Measurements from ENCODE around the gene ZFR2. TPM values are rescaled to one million over a fixed set of nuclear protein-coding genes. Genes with fewer than 3 reads are reported as not detected.

The ZFR2 gene
- total RNA-seq, 4 donors from 2014 or later: not detected

DNA sequence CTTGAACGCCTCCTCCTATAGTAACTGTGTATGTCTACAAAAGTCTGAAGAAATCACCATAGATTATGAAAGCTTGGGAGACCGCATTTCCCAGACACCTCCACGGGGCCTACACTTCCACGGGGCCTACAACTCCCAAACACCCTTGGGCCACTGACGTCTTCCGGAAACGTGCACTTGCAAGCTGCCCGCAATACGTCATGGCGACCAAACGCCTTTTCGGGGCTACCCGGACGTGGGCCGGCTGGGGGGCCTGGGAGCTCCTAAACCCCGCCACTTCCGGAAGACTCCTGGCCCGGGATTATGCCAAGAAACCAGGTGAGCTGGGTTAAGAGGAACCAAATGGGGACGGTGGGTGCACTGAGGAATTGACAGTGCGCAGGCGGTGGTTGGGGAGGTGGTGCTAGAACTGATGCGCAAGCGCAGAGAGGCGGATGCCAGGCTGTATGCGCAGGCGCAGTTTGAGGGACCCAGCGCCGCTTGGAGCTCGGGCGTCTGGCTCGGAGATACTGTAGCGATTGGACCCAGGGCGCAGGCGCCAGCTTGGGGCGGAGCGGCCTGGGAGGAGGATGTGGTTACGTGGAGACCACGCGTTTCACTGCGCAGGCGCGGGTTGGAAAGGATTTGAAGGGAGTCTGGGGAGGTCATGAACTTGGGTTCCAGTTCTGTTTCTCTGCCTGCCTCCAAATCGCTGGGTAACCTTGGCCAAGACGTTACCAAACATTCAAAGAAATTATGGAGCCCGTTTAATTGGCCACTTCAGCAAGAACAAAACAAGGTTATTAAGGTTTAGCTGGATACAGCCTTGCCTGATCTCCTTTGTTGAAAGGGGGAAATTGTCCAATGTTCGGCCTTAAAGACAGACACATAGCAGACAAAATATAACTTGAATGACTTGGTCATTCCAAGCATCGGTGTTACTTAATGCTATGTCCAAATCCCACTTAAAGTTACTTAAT is 106.1 kb downstream of the ZFR2 start, which contains the start of gene MRPL54:
Gene MRPL54, plus strand, starts transcription at position 182 of the 959 bp plus-strand sequence. Its CDS starts 19 bp downstream, at position 201.
- peak; percentile 100 for DNase-seq
- peak within 1 kb of the TSS; percentile 93 to 98 (median 96) for H3K27ac ChIP-seq
- WGBS, 2 donors (ENCODE audit: low coverage in 1 of 2): 2 to 9% methylated on average over 4 to 47 of the region's 47 CpGs
- peaks cover 7 to 42% (median 33%) of the 10 kb centered on the region in 4 donors for H3K4me1 ChIP-seq
- peak within 1 kb of the TSS; percentile 86 to 95 (median 90) for H3K4me3 ChIP-seq
- no peaks in the 10 kb centered on the region for H3K9me3 ChIP-seq
- peaks cover 0 to 12% (median 2%) of the 10 kb centered on the region in 4 donors for H3K36me3 ChIP-seq
- intact Hi-C loops (cut with DNase I; ENCODE audit: low total_unique reads) (no loop called here), in situ Hi-C loops (cut with MboI; ENCODE audit: low pct_ligation_motif_present in 1 of 4, low pct_unique_long_range_greater_than_20kb in 1 of 4, low sequenced_read_pairs in 3 of 4) (no loop called here)
- TF ChIP-seq, protein P1, sequence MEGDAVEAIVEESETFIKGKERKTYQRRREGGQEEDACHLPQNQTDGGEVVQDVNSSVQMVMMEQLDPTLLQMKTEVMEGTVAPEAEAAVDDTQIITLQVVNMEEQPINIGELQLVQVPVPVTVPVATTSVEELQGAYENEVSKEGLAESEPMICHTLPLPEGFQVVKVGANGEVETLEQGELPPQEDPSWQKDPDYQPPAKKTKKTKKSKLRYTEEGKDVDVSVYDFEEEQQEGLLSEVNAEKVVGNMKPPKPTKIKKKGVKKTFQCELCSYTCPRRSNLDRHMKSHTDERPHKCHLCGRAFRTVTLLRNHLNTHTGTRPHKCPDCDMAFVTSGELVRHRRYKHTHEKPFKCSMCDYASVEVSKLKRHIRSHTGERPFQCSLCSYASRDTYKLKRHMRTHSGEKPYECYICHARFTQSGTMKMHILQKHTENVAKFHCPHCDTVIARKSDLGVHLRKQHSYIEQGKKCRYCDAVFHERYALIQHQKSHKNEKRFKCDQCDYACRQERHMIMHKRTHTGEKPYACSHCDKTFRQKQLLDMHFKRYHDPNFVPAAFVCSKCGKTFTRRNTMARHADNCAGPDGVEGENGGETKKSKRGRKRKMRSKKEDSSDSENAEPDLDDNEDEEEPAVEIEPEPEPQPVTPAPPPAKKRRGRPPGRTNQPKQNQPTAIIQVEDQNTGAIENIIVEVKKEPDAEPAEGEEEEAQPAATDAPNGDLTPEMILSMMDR (IDR thresholded peaks at IDR 0.05): no peak
- TF ChIP-seq POLR2A (IDR thresholded peaks at IDR 0.05) (peak; percentile 87), EP300 (IDR thresholded peaks at IDR 0.05; ENCODE audit: low read depth) (no peak), POLR2AphosphoS5 (IDR thresholded peaks at IDR 0.05) (peak; percentile 55 to 91 (median 83))
- no peaks in the 10 kb centered on the region for H3K27me3 ChIP-seq

DNA sequence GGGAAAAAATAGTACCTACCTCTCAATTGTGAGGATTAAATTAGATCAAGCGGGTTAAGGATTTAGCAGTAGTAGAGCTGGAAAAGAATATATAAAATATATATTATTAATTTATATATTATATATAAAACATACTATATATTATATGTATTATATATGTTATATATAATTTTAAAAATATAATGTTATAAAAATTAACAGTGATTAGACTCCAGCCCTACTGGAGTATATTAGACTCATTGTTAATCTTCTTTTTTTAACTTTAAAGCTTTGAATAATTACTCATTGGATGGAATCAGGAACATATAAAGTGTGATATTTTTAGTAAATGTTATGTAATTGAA is 106.7 kb downstream of the ZFR2 start:
- no peak for DNase-seq
- peak overlapping the region; percentile 93 to 98 (median 96) for H3K27ac ChIP-seq
- no peaks in the 10 kb centered on the region for H3K9me3 ChIP-seq
- H3K4me1 ChIP-seq: peaks cover 7 to 42% (median 33%) of the 10 kb centered on the region in 4 donors
- WGBS, 2 donors (ENCODE audit: low coverage in 1 of 2): 45 to 67% methylated on average over 1 of the region's 1 CpG
- TF ChIP-seq POLR2AphosphoS5 (IDR thresholded peaks at IDR 0.05) (no peak), POLR2A (IDR thresholded peaks at IDR 0.05) (no peak), EP300 (IDR thresholded peaks at IDR 0.05; ENCODE audit: low read depth) (no peak)
- TF ChIP-seq, protein P1 (IDR thresholded peaks at IDR 0.05): no peak
- in situ Hi-C loops (cut with MboI; ENCODE audit: low pct_ligation_motif_present in 1 of 4, low pct_unique_long_range_greater_than_20kb in 1 of 4, low sequenced_read_pairs in 3 of 4) (no loop called here), intact Hi-C loops (cut with DNase I; ENCODE audit: low total_unique reads) (no loop called here)
- H3K36me3 ChIP-seq: peaks cover 0 to 12% (median 0%) of the 10 kb centered on the region in 4 donors
- no peaks in the 10 kb centered on the region for H3K27me3 ChIP-seq
- H3K4me3 ChIP-seq: peak overlapping the region in 1 of 4 donors; percentile 58

GRCh38 chr19:3761382-3762129 is 107.3 kb downstream of the ZFR2 start, which contains the start of gene APBA3:
Gene APBA3, minus strand, starts transcription at chr19:3761692. Its CDS starts 1,428 bp downstream, at chr19:3760264.
- Histone ChIP-seq H3K36me3 (peaks cover 0 to 12% (median 0%) of the 10 kb centered on the region in 4 donors), H3K4me3 (peak within 1 kb of the TSS; percentile 86 to 95 (median 90)), H3K27me3 (no peaks in the 10 kb centered on the region), H3K9me3 (no peaks in the 10 kb centered on the region), H3K4me1 (peaks cover 7 to 42% (median 33%) of the 10 kb centered on the region in 4 donors), H3K27ac (peak within 1 kb of the TSS; percentile 93 to 98 (median 96))
- in situ Hi-C loops (cut with MboI; ENCODE audit: low pct_ligation_motif_present in 1 of 4, low pct_unique_long_range_greater_than_20kb in 1 of 4, low sequenced_read_pairs in 3 of 4): no loop called here
- WGBS, 2 donors (ENCODE audit: low coverage in 1 of 2): 3 to 13% methylated on average over 7 to 42 of the region's 45 CpGs
- intact Hi-C loops (cut with DNase I; ENCODE audit: low total_unique reads): no loop called here
- DNase-seq: peak; percentile 95
- TF ChIP-seq POLR2AphosphoS5 (IDR thresholded peaks at IDR 0.05) (peak; percentile 80 to 86 (median 85)), EP300 (IDR thresholded peaks at IDR 0.05; ENCODE audit: low read depth) (no peak), POLR2A (IDR thresholded peaks at IDR 0.05) (peak; percentile 79)
- TF ChIP-seq, protein P1 (IDR thresholded peaks at IDR 0.05): peak; percentile 54 to 85 (median 75)

Data from transverse colon (tissue), 4 donors.